KOPT-K1 (cell line): ENCODE data around the gene KIDINS220.

ENCODE experiments used
- H3K27ac ChIP-seq: fragments of 200-600 bp; sonication (generic); 2 replicates; pipeline ENCODE4 v1.5.1; 2016; ENCODE audit warnings: antibody characterized with exemption, mild to moderate bottlenecking, low read depth, low read length; ENCODE audit not compliant: poor library complexity, severe bottlenecking
- H3K36me3 ChIP-seq: fragments of 200-600 bp; sonication (generic); 2 replicates; pipeline ENCODE4 v1.5.1; 2017; ENCODE audit warnings: antibody characterized with exemption, mild to moderate bottlenecking, low read length, moderate library complexity; ENCODE audit not compliant: insufficient read depth
- H3K9me3 ChIP-seq: fragments of 200-600 bp; sonication (generic); 2 replicates; pipeline ENCODE4 v1.5.1; 2017; ENCODE audit warnings: antibody characterized with exemption, low read length, mild to moderate bottlenecking; ENCODE audit not compliant: insufficient read depth, poor library complexity, severe bottlenecking

Gene KIDINS220

DNA sequence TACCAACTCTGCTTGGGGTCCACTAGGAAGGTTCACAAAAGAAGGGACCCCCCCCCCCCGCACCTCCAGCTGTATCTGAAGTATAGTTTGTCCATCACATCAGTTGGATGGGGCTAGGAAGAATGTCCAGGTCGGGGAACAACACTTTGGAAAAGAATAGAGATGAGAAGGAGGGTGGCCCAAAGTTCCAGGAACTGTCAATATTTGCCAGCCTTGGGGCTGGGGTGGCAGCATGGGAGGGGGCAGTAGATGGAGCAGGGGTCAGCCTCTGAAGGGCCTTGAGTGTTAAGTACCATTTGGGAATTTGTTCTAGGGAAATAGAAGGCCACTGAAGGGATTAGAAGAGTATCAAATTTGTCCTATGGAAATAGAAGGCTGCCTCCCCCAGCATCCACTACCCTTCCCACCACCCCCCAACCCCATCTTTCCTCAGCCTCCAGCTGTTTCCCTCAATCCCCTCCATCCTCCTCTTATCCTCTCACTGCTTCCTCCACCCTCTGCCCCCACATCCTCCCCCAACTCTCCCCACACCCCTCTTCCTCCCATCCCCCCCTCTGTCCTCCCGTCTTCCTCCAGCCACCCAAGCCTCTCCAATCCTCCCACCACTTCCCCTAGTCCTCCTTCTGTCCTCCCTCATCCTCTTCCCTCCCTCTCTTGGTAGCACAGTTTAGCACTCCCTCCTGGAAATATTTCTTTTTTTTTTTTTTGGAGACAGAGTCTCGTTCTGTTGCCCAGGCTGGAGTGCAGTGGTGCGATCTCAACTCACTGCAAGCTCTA, 2.0 kb upstream of the KIDINS220 start:
- no peaks in the 10 kb centered on the region for H3K36me3 ChIP-seq
- no peak overlapping the region for H3K27ac ChIP-seq
- H3K9me3 ChIP-seq = no peaks in the 10 kb centered on the region

DNA sequence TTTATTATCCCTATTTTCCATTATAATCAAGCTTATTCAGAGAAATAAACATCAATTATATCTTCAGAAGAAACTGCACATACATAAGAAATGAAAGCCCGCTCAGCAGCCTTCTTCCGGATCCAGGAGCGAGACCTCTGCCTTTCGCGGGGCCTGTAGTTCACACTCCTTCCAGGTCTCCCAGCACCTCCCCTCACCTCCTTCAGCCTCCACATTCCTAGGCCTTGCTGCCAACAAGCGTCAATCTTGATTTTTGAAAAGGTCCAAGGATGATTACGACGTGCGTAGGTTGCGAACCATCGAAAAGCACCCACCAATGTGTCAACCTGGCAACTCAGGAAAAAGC, 355 bp upstream of the KIDINS220 start:
- no peaks in the 10 kb centered on the region for H3K36me3 ChIP-seq
- H3K9me3 ChIP-seq = no peaks in the 10 kb centered on the region
- H3K27ac ChIP-seq = no peak overlapping the region

DNA sequence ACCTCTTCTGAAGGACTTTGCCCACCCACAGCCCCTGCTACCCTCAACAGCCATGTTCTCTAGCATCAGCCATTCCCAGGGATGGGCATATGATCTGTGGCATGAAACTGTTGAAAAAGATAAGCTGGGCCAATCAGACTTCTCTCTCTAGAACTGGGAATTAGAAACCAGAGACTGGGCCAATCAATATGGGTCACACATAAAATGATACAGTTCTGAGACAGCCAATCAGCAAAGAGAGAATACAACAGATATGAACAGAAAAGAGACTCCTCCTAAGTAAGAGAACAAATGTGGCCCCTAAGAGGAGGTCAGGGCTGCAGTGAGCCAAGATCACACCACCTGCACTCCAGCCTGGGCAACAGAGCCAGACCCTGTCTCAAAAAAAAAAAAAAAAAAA, 2.1 kb downstream of the KIDINS220 start:
- H3K9me3 ChIP-seq = no peaks in the 10 kb centered on the region
- no peaks in the 10 kb centered on the region for H3K36me3 ChIP-seq
- H3K27ac ChIP-seq = no peak overlapping the region

DNA sequence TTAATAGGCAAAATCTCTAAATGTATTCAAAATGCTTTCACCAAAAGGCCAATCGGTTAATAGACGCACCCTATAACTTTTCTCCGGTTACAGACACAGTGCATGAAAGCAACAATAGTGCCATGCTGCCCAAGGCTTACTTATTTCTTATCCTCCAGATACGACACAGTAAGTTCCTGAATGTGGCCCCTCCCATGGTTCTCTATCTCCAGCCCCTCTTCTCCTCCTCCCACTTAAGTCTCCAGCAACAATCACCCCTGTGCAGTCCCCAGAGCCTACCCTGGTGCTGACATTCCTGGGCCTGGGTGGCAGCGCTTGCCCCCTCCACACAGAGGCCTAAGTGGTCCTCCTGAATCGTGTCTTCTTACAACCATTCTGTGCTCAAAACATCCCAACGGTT, 3.6 kb downstream of the KIDINS220 start:
- H3K9me3 ChIP-seq = no peaks in the 10 kb centered on the region
- no peaks in the 10 kb centered on the region for H3K36me3 ChIP-seq
- H3K27ac ChIP-seq = no peak overlapping the region

DNA sequence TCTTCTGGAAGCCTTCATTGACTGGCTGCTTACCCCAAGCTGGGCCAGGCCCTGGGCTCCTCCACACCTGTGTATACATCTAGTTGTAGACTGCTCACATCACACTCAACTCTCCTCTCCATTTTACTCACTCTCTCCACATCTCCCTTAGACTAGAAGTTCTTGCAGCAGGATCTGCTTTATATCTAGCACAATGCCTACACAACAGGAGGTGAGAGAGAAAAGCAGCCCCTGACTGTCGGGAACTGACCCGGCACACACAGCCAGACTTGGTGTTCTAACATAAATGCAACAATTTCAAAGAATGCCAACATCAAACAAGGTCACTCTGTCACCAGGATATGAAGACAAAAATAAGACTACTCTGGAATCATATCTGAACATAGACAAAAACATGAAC, 5.9 kb downstream of the KIDINS220 start:
- no peaks in the 10 kb centered on the region for H3K9me3 ChIP-seq
- H3K36me3 ChIP-seq = no peaks in the 10 kb centered on the region
- H3K27ac ChIP-seq = no peak overlapping the region

DNA sequence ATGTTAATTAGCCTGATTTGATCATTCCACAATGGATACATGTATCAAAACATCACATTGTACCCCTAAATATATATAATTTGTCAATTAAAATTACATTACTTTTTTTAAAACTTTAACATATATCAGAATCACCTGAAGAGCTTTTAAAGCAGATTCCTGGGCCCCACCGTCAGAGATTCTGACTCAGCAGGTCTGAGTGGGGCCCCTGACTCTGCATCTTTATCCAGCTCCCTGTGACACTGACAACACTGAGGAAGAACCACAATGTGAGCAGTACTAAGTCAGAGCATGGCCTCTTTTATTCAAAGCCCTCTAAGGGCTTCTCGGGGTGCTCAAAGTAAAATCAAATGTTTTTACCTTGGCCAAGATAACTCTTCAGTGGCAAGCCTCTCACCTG, 9.7 kb downstream of the KIDINS220 start:
- Histone ChIP-seq H3K27ac (no peak overlapping the region), H3K36me3 (peaks cover 14% of the 10 kb centered on the region), H3K9me3 (no peaks in the 10 kb centered on the region)

DNA sequence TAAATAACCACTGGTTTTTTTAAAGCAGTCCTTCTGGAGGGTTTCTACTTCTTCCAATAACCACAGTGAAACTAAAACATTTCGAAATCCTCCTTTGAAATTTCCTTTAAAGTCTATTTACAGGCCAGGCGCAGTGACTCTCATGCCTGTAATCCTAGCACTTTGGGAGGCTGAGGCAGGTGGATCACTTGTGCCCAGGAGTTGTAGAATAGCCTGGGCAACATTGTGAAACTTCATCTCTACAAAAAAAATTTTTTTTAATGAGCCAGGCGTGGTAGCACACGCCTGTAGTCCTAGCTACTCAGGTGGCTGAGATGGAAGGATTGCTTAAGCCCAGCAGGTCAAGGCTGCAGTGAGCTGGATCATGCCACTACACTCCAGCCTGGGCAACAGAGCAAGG, 15.2 kb downstream of the KIDINS220 start:
- peaks cover 22% of the 10 kb centered on the region for H3K36me3 ChIP-seq
- no peaks in the 10 kb centered on the region for H3K9me3 ChIP-seq
- H3K27ac ChIP-seq = no peak overlapping the region

DNA sequence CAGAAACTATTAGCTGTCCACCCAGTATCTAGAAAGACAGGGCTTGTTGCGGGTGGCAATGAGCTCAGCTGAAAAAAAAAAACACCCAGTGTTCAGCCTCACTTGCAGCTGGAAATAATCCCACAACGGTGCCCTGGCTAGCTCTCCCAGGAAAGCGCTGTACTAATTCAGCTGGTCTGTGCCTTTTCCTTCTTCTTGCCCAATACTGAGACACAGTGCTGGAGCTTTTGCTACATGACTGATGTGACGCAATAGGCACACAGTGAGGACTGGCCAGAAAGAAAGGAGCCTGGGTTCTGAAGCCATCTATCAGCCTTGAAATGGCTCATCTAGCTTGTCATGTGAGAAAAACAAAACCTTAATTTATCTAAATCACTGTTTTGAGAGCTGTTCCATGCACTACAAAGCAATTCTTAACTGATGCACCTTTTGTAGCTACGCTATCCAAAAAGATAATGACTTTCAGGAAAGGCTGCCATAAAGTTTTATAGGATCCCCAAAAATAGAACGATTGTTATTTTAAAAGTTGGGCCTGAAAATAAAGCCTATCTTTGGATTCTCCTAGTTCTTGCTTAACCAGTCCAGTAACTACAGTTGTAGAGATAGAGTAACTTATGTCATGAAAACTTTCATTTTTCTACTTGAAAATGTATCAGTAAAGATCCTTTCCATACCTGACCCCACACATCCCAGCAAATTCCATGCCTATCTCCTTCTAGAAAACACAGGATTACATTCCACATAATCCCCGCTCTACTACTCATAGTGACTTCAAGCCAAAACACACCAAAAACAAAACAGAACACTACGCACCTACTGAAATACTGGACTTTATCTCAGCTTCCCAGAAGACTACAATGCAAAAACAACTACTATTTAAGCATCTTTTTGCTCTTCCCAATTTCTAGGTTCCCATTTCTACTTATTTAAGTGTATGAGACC, 15.9 kb downstream of the KIDINS220 start:
- no peaks in the 10 kb centered on the region for H3K9me3 ChIP-seq
- H3K27ac ChIP-seq = no peak overlapping the region
- H3K36me3 ChIP-seq = peaks cover 24% of the 10 kb centered on the region

DNA sequence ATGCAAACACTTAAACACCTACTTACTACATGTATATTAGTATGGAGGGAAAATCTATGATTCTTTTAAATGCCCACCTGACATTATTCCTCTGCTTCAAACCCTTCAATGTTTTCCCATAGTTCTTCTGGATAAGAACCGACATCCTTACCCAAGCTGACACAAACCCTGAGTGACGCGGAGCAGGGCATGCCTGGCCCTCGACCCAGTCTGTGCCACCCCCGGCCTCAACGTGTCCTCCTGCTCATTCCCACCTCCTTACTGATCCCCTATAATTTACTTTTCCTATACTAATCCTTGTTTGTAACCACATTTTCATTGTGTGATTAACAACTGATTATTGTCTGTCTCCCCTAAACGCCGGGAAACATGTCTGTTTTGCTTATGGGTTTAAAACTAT, 17.5 kb downstream of the KIDINS220 start:
- H3K36me3 ChIP-seq = peaks cover 26% of the 10 kb centered on the region
- H3K9me3 ChIP-seq = no peaks in the 10 kb centered on the region
- no peak overlapping the region for H3K27ac ChIP-seq

DNA sequence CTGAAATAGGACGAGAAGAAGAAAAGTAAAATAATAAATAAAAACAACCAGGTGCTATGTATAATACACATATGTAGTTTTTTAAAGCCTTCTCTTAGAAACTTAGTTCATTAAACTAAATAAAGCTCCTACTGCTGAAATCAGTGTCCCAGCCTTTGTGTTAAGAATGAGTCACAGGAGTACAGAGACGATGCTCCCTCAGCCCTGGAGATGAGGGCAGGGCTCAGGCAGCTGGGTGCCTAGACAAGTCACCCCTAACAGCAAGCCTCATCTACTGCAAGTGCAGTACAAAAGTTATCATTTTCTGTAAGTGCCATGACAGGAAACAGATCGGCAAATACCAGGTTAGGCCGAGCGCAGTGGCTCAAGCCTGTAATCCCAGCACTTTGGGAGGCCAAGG, 18.2 kb downstream of the KIDINS220 start:
- H3K36me3 ChIP-seq = peaks cover 26% of the 10 kb centered on the region
- H3K27ac ChIP-seq = no peak overlapping the region
- H3K9me3 ChIP-seq = no peaks in the 10 kb centered on the region

DNA sequence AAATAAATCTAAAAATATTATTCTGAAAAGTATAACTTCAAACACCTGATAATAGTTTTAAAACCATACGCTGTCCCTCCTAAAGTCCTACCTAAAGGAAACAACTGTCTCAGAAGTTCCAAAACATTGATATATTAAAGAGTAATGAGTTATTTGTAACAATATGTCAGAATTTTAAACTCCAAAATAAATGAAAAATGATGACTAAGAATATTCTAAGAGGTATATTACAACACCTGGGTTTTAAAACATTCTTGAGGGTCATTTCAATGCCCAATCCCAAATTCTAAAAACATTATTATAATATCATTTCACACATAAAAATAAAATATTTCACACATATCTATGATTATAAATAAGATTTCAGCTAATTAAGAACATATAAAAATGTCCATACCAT, 20.2 kb downstream of the KIDINS220 start:
- H3K27ac ChIP-seq = no peak overlapping the region
- no peaks in the 10 kb centered on the region for H3K9me3 ChIP-seq
- peaks cover 29% of the 10 kb centered on the region for H3K36me3 ChIP-seq

DNA sequence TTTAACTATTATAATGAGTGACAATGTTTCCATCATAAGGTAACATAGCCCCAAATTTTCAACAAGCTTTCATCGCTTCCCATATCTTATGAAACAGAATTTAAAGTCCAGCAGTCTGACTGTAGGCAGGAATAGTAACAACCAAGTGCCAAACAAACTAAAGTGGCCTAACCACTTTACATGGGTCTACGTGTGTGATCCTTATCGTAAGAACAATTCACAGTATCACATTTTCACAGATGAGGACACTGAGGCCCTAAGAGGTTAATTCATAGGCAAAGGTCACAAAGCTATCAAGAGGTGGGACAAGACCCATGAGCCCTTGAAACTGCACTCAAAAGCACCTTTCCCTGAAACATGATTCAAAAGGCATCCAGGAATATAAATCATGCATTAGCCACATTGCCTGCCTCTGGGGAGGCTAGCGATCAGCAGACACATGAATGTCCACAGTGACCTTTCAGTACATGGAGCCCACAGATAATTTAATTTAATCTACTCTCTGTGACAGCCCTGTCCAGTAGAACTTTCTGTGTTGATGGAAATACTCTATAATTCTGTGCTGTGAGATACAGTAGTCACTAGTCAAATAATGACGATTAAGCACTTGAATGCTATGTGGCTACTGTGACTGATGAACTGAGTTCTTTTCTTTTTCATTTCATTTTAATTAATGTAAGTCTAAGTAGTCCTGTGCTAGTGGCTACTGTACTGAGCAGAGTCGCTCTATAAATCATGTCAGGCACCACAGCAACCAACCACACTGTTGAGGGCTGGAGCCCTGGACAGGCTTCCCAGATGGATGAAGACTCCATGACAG, 30.3 kb downstream of the KIDINS220 start:
- H3K9me3 ChIP-seq = no peaks in the 10 kb centered on the region
- no peak overlapping the region for H3K27ac ChIP-seq
- H3K36me3 ChIP-seq = peaks cover 86% of the 10 kb centered on the region

DNA sequence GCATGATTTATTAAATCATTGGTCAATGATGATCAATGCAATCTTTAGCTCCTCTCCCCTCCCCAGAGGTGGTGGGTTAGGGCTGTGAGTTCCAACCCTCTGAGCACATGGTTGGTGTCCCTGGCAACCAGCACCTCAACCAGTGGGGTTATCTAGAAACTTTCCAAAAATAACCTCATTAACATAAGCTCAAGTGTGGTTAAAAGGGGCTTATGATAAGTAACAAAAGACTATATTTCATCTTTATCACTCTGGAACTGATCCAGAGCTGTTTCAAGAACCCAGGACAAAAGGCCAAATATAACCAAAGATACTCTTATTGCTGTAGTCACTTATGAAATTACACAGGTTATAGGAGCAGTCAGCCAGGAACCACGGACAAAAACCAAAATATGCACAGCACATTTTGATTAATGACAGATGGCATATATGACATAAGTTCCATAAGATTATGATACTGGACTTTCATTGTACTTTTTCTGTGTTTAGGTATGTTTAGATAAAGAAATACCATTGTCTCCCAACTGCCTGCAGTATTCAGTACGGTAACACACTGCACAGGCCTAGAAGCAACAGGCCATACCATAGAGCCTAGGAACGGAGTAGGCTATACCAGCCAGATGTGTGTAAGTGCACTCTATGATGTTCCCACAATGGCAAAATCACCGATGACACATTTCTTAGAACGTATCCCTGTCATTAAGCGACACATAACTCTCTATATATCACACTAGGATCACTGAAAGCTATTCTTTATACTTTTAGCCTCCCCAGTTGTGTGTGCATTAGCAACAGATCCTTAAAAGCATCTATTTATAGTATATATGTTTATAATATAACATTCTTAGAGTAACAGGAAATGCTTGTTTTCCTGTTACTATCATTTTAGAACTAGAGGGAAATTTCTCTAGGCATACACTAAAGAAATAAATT, 31.9 kb downstream of the KIDINS220 start:
- peaks cover 85% of the 10 kb centered on the region for H3K36me3 ChIP-seq
- no peaks in the 10 kb centered on the region for H3K9me3 ChIP-seq
- no peak overlapping the region for H3K27ac ChIP-seq

DNA sequence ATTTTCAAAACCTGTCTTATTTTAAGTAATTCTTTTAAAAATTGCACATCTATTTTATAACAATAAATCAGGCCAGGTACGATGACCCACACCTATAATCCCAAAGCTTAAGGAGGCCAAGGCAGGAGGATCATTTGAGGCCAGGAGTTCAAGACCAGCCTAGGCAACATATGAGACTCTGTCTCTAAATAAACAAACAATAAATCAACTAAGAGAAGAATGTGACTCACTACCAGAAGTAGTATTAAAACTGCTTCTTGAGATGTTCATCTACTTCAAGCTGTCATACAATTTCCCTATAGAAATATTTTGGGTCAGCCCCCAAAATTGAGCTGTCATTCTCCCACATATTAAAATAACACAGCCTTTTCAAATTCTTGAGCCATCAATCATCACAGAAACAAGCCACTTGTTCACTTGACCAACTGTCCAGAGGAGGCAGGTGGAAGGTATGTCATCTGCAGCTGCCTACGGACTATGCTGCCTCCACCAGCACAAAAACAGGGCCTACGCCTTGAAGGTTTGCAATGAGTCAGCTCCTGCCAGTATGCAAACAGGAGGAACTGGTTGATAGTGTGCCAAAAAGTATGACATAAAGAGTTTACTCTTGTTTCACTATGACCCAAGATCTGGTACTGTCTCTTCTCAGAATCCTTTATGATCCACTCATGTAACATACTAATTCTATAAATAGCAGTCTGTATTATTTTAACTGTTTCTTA, 33.6 kb downstream of the KIDINS220 start:
- H3K9me3 ChIP-seq = no peaks in the 10 kb centered on the region
- peaks cover 86% of the 10 kb centered on the region for H3K36me3 ChIP-seq
- no peak overlapping the region for H3K27ac ChIP-seq
